HEK293 (cell line): ENCODE measurements around the gene CAP1.

ENCODE experiments used
- GLI4 ChIP-seq: fragments of 450-650 bp; formaldehyde crosslinking; IDR thresholded peaks from 2 replicates; pipeline ENCODE4 v1.5.1; 2016; ENCODE audit warnings: missing biosample characterization, missing genetic modification characterization
- KLF1 ChIP-seq: fragments of 450-650 bp; formaldehyde crosslinking; IDR thresholded peaks from 2 replicates; pipeline ENCODE4 v1.5.1; 2016; ENCODE audit warnings: missing biosample characterization, missing genetic modification characterization
- KLF16 ChIP-seq: fragments of 450-650 bp; formaldehyde crosslinking; IDR thresholded peaks from 2 replicates; pipeline ENCODE4 v1.5.1; 2017; ENCODE audit warnings: missing biosample characterization, missing genetic modification characterization
- ZNF114 ChIP-seq: fragments of 450-650 bp; formaldehyde crosslinking; IDR thresholded peaks from 2 replicates; pipeline ENCODE4 v1.5.0; 2017; ENCODE audit warnings: missing biosample characterization, missing genetic modification characterization
- ZNF121 ChIP-seq: fragments of 450-650 bp; formaldehyde crosslinking; IDR thresholded peaks from 2 replicates; pipeline ENCODE4 v1.5.1; 2016; ENCODE audit warnings: missing biosample characterization, missing genetic modification characterization
- ZNF174 ChIP-seq: fragments of 450-650 bp; formaldehyde crosslinking; IDR thresholded peaks from 2 replicates; pipeline ENCODE4 v1.5.0; 2017; ENCODE audit warnings: missing biosample characterization, mild to moderate bottlenecking, missing genetic modification characterization
- ZNF274 ChIP-seq, 2 experiments: fragments of 200-500 bp in 1 of 2; fragments of 450-650 bp in 1 of 2; sonication (Bioruptor generic) in 1 of 2; formaldehyde crosslinking in 1 of 2; IDR thresholded peaks; 2 replicates each; pipeline versions ENCODE4 v1.5.1 to v1.6.1; 2014 to 2016; ENCODE audit warnings: borderline replicate concordance in 1 of 2, inconsistent platforms in 1 of 2, low read length in 1 of 2, missing biosample characterization in 1 of 2, missing genetic modification characterization in 1 of 2
- ZNF366 ChIP-seq: fragments of 450-650 bp; formaldehyde crosslinking; conservative IDR thresholded peaks from 2 replicates; pipeline ENCODE4 v1.5.1; 2016; ENCODE audit warnings: missing biosample characterization, missing genetic modification characterization
- ZNF626 ChIP-seq: fragments of 450-650 bp; sonication (Bioruptor Pico); formaldehyde crosslinking; IDR thresholded peaks from 2 replicates; pipeline ENCODE4 v1.5.1; 2018; ENCODE audit warnings: missing biosample characterization, missing genetic modification characterization, inconsistent platforms
- ZSCAN23 ChIP-seq: fragments of 450-650 bp; formaldehyde crosslinking; IDR thresholded peaks from 2 replicates; pipeline ENCODE4 v1.5.1; 2016; ENCODE audit warnings: missing biosample characterization, missing genetic modification characterization
- TF ChIP-seq, protein P1 (sequence below): fragments of 450-650 bp; formaldehyde crosslinking; IDR thresholded peaks from 2 replicates; pipeline ENCODE4 v1.5.1; 2016; ENCODE audit warnings: missing biosample characterization, missing genetic modification characterization
- TF ChIP-seq, protein P2 (sequence below): fragments of 450-650 bp; formaldehyde crosslinking; IDR thresholded peaks from 2 replicates; pipeline ENCODE4 v1.5.1; 2016; ENCODE audit warnings: missing biosample characterization, missing genetic modification characterization
- TF ChIP-seq, protein P3 (sequence below): fragments of 450-650 bp; formaldehyde crosslinking; IDR thresholded peaks from 2 replicates; pipeline ENCODE4 v1.5.1; 2016; ENCODE audit warnings: missing biosample characterization, missing genetic modification characterization

DNA sequence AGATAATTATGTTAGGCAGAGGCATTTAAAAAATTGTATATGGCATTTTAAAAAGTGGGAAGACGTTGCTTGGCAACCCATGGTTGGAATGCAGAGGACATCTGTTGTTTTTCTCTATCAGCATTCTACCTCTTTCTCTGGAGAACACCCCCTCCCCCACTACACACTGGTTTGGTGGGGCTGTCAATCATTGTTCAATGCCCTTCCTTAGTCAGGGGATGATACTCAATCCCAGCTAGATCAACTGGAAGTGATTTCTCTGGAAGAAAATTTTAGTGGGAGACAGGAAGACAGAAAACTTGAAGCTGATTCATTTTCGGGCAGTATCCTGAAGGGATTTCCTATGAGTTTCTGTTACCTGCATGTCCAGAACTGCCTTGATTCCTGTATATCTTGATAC is 35.7 kb upstream of the CAP1 start:
- TF ChIP-seq KLF1: no peak
- no peak for TF ChIP-seq ZNF274 (IDR thresholded peaks at IDR 0.05; ENCODE audit: low read length)
- TF ChIP-seq ZNF274 (tag by site-specific recombination; IDR thresholded peaks at IDR 0.05; ENCODE audit: borderline replicate concordance): no peak
- TF ChIP-seq, protein P1, sequence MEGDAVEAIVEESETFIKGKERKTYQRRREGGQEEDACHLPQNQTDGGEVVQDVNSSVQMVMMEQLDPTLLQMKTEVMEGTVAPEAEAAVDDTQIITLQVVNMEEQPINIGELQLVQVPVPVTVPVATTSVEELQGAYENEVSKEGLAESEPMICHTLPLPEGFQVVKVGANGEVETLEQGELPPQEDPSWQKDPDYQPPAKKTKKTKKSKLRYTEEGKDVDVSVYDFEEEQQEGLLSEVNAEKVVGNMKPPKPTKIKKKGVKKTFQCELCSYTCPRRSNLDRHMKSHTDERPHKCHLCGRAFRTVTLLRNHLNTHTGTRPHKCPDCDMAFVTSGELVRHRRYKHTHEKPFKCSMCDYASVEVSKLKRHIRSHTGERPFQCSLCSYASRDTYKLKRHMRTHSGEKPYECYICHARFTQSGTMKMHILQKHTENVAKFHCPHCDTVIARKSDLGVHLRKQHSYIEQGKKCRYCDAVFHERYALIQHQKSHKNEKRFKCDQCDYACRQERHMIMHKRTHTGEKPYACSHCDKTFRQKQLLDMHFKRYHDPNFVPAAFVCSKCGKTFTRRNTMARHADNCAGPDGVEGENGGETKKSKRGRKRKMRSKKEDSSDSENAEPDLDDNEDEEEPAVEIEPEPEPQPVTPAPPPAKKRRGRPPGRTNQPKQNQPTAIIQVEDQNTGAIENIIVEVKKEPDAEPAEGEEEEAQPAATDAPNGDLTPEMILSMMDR (tag by site-specific recombination): no peak
- TF ChIP-seq GLI4 (tag by site-specific recombination): no peak
- no peak for TF ChIP-seq ZNF366 (tag by site-specific recombination)
- TF ChIP-seq ZNF174 (tag by site-specific recombination): no peak
- no peak for TF ChIP-seq ZNF114 (tag by site-specific recombination)
- no peak for TF ChIP-seq ZNF121 (tag by site-specific recombination)
- TF ChIP-seq ZSCAN23 (tag by site-specific recombination): no peak
- no peak for TF ChIP-seq ZNF626 (tag by site-specific recombination)
- TF ChIP-seq KLF16 (tag by site-specific recombination): no peak
- TF ChIP-seq, protein P2, sequence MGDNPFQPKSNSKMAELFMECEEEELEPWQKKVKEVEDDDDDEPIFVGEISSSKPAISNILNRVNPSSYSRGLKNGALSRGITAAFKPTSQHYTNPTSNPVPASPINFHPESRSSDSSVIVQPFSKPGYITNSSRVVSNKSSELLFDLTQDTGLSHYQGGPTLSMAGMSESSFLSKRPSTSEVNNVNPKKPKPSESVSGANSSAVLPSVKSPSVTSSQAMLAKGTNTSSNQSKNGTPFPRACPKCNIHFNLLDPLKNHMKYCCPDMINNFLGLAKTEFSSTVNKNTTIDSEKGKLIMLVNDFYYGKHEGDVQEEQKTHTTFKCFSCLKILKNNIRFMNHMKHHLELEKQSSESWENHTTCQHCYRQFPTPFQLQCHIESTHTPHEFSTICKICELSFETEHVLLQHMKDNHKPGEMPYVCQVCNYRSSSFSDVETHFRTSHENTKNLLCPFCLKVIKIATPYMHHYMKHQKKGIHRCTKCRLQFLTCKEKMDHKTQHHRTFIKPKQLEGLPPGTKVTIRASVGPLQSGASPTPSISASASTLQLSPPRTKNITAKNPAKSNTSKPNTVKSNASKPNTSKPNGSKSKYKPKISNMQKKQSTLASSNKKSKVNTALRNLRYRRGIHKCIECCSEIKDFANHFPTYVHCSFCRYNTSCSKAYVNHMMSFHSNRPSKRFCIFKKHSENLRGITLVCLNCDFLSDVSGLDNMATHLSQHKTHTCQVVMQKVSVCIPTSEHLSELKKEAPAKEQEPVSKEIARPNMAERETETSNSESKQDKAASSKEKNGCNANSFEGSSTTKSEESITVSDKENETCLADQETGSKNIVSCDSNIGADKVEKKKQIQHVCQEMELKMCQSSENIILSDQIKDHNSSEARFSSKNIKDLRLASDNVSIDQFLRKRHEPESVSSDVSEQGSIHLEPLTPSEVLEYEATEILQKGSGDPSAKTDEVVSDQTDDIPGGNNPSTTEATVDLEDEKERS (tag by site-specific recombination): no peak
- TF ChIP-seq, protein P3, sequence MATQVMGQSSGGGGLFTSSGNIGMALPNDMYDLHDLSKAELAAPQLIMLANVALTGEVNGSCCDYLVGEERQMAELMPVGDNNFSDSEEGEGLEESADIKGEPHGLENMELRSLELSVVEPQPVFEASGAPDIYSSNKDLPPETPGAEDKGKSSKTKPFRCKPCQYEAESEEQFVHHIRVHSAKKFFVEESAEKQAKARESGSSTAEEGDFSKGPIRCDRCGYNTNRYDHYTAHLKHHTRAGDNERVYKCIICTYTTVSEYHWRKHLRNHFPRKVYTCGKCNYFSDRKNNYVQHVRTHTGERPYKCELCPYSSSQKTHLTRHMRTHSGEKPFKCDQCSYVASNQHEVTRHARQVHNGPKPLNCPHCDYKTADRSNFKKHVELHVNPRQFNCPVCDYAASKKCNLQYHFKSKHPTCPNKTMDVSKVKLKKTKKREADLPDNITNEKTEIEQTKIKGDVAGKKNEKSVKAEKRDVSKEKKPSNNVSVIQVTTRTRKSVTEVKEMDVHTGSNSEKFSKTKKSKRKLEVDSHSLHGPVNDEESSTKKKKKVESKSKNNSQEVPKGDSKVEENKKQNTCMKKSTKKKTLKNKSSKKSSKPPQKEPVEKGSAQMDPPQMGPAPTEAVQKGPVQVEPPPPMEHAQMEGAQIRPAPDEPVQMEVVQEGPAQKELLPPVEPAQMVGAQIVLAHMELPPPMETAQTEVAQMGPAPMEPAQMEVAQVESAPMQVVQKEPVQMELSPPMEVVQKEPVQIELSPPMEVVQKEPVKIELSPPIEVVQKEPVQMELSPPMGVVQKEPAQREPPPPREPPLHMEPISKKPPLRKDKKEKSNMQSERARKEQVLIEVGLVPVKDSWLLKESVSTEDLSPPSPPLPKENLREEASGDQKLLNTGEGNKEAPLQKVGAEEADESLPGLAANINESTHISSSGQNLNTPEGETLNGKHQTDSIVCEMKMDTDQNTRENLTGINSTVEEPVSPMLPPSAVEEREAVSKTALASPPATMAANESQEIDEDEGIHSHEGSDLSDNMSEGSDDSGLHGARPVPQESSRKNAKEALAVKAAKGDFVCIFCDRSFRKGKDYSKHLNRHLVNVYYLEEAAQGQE: no peak
